GM18873 (cell line): ENCODE measurements around the gene ARCN1.

ENCODE experiments used
- ATAC-seq: cut with Tn5 transposase; IDR thresholded peaks from one replicate; pipeline ENCODE4 v1.9.1; 2021; ENCODE audit warnings: mild to moderate bottlenecking, moderate library complexity, moderate number of reproducible peaks; ENCODE audit not compliant: unreplicated experiment, low FRiP score

ARCN1 gene

GRCh38 chr11:118619444-118620197 is 47.4 kb downstream of the ARCN1 start:
- ATAC-seq, result no peak

GRCh38 chr11:118620529-118621070 is 48.4 kb downstream of the ARCN1 start:
- ATAC-seq, result no peak

DNA sequence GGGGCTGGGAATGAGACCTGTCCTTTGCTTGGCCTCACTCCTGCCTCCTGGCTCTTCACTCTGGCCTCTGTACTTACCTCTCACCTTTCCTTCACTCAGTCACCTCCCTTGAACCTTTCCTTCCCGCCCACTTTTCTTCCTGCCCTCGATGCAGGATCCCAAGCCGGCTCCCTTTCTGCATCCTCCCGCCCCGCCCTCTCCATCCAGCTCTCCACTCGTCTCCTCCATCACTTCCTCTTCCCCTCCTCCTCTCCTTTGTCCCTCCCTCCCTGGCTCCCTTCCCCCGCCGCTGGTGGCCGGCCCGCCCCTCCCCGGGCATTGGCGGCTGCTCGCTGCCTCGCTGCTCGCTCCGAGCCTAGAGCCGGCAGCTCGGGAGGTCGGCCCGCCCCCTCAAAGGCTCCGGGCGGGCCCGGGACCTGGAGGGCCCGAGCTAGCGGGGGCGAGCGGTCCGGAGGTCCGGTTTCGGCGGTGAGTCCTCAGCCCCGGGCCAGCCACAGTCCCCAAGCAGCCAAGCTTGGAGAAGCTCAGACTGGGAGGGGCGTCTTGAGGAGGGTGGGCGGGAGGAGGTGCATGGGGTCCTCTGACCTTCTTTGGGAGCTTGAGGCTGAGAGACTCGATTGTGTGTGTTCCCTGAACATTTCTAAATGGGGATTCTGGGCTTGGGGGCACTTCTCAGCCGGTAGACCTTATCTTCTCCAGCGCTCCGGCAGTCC is 49.0 kb downstream of the ARCN1 start:
- ATAC-seq, result no peak

DNA sequence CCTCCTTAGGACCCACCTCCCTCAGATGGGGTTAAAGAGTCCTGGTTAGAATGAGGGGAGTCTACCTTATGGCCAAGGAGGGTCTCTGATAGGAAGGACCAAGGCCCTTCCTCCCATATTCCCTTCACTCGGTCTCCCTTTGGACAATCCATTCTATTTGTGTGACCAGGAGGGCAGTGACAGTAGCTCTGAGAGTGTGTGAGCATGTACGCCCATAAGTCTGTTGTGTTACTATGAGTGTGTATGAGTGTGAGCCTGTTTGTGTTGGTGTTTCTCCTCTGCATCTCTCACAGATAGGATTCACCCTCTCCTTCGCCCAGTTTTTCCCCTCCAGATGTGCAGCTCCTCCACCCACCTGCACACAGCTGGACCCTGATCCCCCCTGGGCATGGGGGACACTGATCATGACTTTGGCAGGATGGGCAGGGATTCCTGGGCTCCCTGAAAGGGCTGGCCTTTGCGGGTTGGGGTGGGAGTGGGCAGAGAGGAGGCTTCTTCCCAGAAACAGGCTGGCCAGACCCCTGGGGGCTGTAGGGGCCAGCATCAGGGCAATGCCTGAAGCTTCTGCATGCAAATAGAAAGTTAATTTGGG is 49.7 kb downstream of the ARCN1 start:
- no peak for ATAC-seq

DNA sequence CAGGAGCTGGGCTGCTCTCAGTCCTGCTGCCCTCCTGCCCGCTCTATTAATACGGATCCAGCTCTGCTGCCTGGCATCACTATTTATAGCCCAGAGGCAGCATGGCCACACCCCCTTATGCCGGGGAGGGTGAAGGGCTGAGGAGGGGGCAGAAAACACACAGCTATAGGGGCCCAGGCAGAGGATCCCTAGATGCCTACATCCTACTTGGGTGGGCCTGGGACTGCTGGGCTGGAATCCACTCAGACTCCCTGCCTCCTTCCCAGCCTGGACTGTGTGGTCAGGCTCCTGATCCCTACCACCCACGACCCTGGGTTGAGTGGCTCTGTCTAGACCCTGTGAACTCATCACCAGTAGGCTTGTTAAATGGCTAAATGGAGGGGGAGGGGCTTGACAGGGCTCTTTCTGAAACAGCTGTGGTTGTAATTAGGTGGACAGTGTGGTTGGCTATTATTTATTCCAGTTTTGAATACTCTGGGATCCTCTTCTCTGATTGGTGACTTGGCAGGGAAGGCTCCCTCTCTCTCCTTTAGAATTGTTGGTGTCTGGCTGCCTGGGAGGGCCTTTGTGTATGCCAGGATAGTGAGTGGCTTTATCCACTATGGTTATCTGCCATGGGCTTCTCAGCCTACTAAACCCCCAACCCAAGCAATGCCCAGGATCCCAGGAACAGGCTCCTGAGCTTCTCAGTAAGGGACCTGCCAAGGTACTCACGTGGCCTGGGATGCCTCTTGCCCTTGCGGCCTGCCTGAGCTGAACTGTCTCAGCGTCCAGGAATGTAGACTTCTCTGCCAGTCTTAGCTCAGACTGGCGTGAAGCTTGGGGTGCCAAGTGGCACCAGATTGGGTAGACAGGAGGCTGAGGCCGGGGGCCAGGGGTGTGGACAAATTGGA is 50.4 kb downstream of the ARCN1 start:
- ATAC-seq, result no peak

- ATAC-seq, result no peak
Observed at GRCh38 chr11:118623269-118623655, 51.1 kb downstream of the ARCN1 start.

- no peak for ATAC-seq
Observed at GRCh38 chr11:118625036-118625690, 53.0 kb downstream of the ARCN1 start.

- ATAC-seq, result no peak
Observed at GRCh38 chr11:118625976-118626375, 53.8 kb downstream of the ARCN1 start.

DNA sequence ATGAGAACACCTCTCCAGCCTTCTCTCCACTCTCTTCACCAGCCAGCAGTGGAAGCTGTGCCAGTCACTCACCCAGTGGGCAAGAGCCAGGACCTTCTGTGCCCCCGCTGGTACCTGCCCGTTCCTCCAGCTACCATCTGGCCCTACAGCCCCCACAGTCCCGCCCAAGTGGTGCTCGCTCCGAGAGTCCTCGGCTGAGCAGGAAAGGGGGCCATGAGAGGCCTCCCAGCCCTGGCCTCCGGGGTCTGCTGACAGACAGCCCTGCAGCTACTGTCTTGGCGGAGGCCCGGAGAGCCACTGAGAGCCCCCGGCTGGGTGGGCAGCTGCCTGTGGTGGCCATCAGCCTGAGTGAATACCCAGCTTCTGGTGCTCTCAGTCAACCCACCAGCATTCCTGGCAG is 55.4 kb downstream of the ARCN1 start:
- no peak for ATAC-seq

GRCh38 chr11:118628031-118628430 is 55.8 kb downstream of the ARCN1 start:
- ATAC-seq, result no peak

DNA sequence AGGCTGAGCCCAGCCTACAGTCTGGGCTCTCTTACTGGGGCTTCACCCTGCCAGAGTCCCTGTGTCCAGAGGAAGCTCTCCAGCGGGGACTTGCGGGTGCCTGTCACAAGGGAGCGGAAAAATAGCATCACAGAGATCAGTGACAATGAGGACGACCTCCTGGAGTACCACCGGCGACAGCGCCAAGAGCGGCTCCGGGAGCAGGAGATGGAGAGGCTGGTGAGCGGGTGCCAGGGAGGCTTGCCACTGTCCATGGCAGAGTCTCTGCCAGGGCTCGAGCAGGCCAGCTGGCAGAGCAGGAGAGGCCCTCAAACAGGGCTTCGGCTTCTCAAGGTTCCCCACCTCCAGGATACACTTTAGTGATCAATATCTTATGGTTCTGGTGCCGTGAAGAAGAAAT is 56.2 kb downstream of the ARCN1 start:
- no peak for ATAC-seq

- ATAC-seq, result no peak
Observed at GRCh38 chr11:118628861-118629549, 56.8 kb downstream of the ARCN1 start.

DNA sequence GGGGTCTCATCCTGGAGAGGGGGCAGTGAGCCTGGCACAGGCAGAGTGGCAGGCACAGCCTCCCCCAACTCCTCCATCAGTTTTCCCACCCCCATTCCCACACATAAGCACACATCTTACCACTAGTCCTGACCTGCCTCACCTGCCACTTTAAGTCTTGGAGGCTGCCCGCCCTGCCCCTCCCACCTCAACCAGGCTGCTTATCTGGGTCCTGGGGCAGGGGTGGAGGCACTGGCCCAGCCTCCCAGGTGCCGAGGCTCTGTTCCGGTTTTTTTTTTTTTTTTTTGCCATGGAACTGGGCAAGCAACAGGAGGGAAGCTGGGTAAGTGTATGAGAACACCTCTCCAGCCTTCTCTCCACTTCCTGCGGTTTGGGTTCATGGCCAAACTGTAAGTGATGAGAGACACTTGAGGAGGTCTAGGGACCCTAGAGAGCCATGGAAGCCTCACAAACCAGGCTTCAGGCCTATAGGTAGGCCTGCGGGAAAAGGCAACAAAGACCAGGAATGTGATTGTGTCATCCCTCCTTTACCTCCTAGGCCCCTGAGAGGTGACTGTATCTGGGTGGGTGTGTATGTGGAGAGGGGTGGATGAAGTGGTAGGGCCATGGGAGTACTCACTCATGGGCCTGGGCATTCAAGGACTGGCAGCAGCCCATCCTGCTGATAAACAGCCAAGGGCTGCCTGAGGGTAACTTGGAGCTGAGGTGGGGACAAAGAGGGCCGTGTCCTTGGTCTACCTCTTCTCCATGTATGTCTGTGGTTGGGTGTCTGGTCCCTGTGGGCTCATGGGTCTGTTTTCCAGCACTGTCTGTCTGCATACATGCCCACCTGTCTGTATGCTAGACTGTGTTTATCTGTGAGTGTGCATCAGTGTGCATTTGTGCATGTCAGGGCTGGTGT is 57.8 kb downstream of the ARCN1 start:
- no peak for ATAC-seq

DNA sequence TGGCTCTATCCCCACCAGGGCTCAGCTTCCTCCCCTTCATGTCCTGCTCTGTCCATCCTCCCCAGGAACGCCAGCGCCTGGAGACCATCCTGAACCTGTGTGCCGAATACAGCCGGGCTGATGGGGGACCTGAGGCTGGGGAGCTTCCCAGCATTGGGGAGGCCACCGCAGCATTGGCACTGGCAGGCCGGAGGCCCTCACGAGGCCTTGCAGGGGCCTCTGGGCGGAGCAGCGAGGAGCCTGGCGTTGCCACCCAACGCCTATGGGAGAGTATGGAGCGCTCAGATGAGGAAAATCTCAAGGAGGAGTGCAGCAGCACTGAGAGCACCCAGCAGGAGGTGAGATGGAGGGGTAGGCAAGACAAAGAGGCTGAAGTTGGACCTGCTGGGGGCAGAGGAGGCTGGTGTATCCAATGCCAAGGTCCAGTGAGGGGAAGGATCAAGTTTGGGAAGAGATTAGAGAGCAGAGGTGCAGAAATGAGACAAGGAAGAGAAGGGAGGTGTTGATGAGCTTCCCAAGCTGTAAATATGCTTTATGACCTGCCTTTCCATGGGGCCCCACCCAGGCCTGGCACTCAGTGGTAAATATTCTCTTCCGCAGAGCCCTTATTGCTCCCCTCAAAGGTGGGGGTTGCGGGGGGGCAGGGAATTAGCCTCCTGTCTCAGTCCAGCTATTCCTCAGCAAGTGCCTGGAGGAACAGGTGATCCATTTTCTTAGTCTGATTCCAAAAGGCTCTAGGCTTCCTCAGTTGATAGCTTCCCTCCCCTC is 59.1 kb downstream of the ARCN1 start:
- ATAC-seq, result no peak

DNA sequence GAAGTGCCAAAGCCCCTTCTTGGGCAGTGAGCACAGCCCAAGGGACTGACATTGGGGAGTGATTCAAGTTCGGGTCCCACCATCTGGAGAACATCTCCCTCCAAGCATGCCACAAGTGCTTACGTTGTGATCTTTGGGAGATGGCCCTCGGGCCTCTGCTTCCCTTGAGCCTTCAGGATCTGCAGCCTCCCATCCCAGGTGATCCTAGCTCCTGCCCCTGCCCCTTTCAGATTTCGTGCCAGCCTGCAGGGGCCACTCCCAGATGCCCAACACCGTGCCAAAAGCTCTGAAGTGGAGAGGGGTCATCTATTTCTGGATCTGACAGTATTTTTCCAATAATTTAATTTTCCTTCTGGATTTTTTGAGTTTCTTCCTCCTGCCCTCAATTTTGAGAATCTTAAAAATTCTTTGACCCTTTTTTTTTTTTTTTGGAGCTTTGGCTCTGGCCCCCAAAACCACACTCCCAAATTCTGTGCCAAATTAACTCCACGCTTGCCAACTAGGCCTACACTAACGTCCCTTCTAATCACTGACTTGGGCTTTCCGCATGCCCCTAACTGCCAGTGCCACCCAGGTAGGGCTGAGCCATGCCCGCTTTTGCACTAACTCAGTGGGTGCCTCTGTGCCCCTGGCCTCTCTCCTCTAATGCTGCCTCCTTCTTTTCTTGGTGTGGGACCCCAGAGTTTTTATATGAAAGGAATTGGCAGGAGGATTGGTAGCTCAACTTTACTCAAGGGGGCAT is 60.5 kb downstream of the ARCN1 start:
- no peak for ATAC-seq

GRCh38 chr11:118633319-118633690 is 61.1 kb downstream of the ARCN1 start:
- ATAC-seq, result no peak

GRCh38 chr11:118633979-118634378 is 61.8 kb downstream of the ARCN1 start:
- ATAC-seq, result no peak
